NCI-H446 (cell line): Measurements from ENCODE around the gene ABL1.
A peak's percentile ranks its signal among the peaks of the same experiment; 100 is the strongest.
"Not testable (repeated sequence)": the region's sequence is repeated elsewhere in the genome, so short reads cannot be mapped to it uniquely, and the experiment has no call there.

ENCODE experiments used
- DNase-seq, 2 experiments: peaks; one replicate each; lab custom pipeline; 2025; lab: John Stamatoyannopoulos, UW

The ABL1 gene

GRCh38 chr9:130903194-130904069, 68.4 kb downstream of the ABL1 start:
- DNase-seq: no peak

- DNase-seq: no peak
These were observed 69.3 kb downstream of the ABL1 start for GRCh38 chr9:130904070-130905044.

- DNase-seq: no peak
These were observed 70.3 kb downstream of the ABL1 start for GRCh38 chr9:130905125-130905901.

- DNase-seq: no peak
These were observed 71.1 kb downstream of the ABL1 start for GRCh38 chr9:130905902-130906734.

- DNase-seq: no peak
These were observed 71.8 kb downstream of the ABL1 start for GRCh38 chr9:130906735-130907416.

GRCh38 chr9:130908146-130908877, 73.3 kb downstream of the ABL1 start:
- no peak for DNase-seq

GRCh38 chr9:130908878-130909355, 73.9 kb downstream of the ABL1 start:
- no peak for DNase-seq

GRCh38 chr9:130910041-130910440, 75.0 kb downstream of the ABL1 start:
- not testable (repeated sequence) for DNase-seq

- DNase-seq: not testable (repeated sequence)
These were observed 75.6 kb downstream of the ABL1 start for GRCh38 chr9:130910670-130911069.

- DNase-seq: no peak
These were observed 76.4 kb downstream of the ABL1 start for GRCh38 chr9:130911254-130912049.

- DNase-seq: peak in 1 of 2 experiments; percentile 20
These were observed 78.0 kb downstream of the ABL1 start for GRCh38 chr9:130912932-130913598.

- no peak for DNase-seq
These were observed 78.8 kb downstream of the ABL1 start for GRCh38 chr9:130913599-130914416.

- DNase-seq: no peak
These were observed 79.5 kb downstream of the ABL1 start for GRCh38 chr9:130914417-130915095.

- DNase-seq: no peak
These were observed 80.0 kb downstream of the ABL1 start for GRCh38 chr9:130915096-130915447.

GRCh38 chr9:130917168-130917960, 82.3 kb downstream of the ABL1 start:
- DNase-seq: peak in 1 of 2 experiments; percentile 8
